Psoas muscle (tissue), 8 donors: Measurements from ENCODE around the gene WIPF1. TPM values are rescaled to one million over a fixed set of nuclear protein-coding genes. Genes with fewer than 3 reads are reported as not detected.

Experiments
- ATAC-seq, 4 donors: fragments of 200-7000 bp; cut with Tn5 transposase; one replicate each; pipeline ENCODE4 v1.9.1; 2020; ENCODE audit warnings: moderate library complexity in 3 of 4, mild to moderate bottlenecking in 2 of 4
- DNase-seq, 2 donors: peaks; one replicate each; pipeline ENCODE4 v3.0.0-alpha.2; 2020
- H3K27ac ChIP-seq: fragments of 200-600 bp; one replicate; pipeline ENCODE4 v1.8.0; 2022
- H3K27me3 ChIP-seq, 3 donors: fragments of 200-600 bp in 1 of 3; one replicate each; pipeline versions ENCODE4 v1.6.1 to v1.8.0; 2013 to 2022; ENCODE audit warnings: low read length in 2 of 3, mild to moderate bottlenecking in 2 of 3, moderate library complexity in 1 of 3; ENCODE audit not compliant: insufficient read depth in 3 of 3
- H3K36me3 ChIP-seq, 2 donors: fragments of 200-600 bp in 1 of 2; one replicate each; pipeline versions ENCODE4 v1.6.1 to v1.8.0; 2013 to 2022; ENCODE audit warnings: low read depth in 1 of 2, mild to moderate bottlenecking in 1 of 2, moderate library complexity in 1 of 2; ENCODE audit not compliant: insufficient read depth in 1 of 2
- H3K4me1 ChIP-seq: fragments of 200-600 bp; one replicate; pipeline ENCODE4 v1.8.0; 2022
- H3K4me3 ChIP-seq: fragments of 200-600 bp; one replicate; pipeline ENCODE4 v1.8.0; 2022; ENCODE audit warnings: mild to moderate bottlenecking
- H3K9me3 ChIP-seq: fragments of 200-600 bp; one replicate; pipeline ENCODE4 v1.8.0; 2022
- WGBS, 3 donors: extraction: QIAGEN DNeasy Blood & Tissue Kit; methylation state at CpG; one replicate each; pipeline versions ENCODE4 v1.1.6 to v1.1.7; 2013; 5-methylcytosine and 5-hydroxymethylcytosine counted together
- intact Hi-C, 2 donors: fragments of 100-400 bp; cut with DNase I; formaldehyde crosslinking; loops; one replicate each; pipeline versions ENCODE4 v1.11.0 to v1.14.2; 2022
- polyA plus RNA-seq, 3 donors: library from polyadenylated mRNA; stranded (reverse); fragments of 200-250 nt; gene quantifications; one replicate each; pipeline ENCODE4 v1.2.3, GENCODE V29; 2013
- total RNA-seq, 4 donors: library from RNA; stranded (reverse); fragmentation: NEBNext Ultra II Directional in 2 of 4; extraction: Animal tissue kit (Norgen Biotek cat#: 25700) in 2 of 4; gene quantifications; one replicate each; pipeline versions ENCODE4 v1.2.1 to v1.2.4, GENCODE V29; 2021 to 2023
- TF ChIP-seq, protein P1 (sequence below): fragments of 200-600 bp; IDR thresholded peaks from one replicate; pipeline ENCODE4 v1.8.0; 2022; ENCODE audit warnings: antibody characterized with exemption
- donor health status: healthy with polysubstance abuse.
- donor health status: DM: no; HTN: no; CAD: no; lungs with moderate emphysema.
- donor health status: Bipolar disorder and iron deficiency.
- donor health status: healthy.
- donor health status: DM: yes; HTN: yes; CAD: no.
- donor health status: DM: no; HTN: no; CAD: no.
- donor health status: DM: no; HTN: no; CAD: no.
- donor health status: DM: yes; HTN: yes; CAD: no.

WIPF1 gene
- total and polyA plus RNA-seq, 7 donors, result 3.4 to 10.0 (median 6.2) TPM

DNA sequence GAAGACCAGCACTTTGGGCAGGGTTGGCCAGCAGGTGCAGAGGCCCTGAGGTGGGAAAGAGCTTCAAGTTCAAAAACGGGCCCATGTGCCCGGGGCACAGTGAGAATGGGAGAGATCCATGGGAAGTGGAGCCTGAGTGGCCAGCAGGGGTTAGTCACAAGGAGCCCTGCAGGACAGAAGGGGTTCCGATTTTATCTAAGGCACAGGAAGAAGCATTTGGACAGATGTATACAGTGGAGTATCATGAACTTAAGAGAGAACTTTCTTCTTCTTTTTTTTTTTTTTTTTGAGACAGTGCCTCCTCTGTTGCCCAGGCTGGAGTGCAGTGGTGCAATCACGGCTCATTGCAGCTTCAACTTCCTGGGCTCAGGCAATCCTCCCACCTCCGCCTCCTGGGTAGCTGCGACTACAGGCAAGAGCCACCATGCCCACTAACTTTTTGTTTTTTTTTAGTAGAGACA is 24.0 kb downstream of the WIPF1 start:
- H3K4me3 ChIP-seq, result no peak overlapping the region
- no peaks in the 10 kb centered on the region for H3K4me1 ChIP-seq
- no peaks in the 10 kb centered on the region for H3K27me3 ChIP-seq
- peaks cover 0 to 37% of the 10 kb centered on the region in 2 donors for H3K36me3 ChIP-seq
- no peak for ATAC-seq
- TF ChIP-seq, protein P1, sequence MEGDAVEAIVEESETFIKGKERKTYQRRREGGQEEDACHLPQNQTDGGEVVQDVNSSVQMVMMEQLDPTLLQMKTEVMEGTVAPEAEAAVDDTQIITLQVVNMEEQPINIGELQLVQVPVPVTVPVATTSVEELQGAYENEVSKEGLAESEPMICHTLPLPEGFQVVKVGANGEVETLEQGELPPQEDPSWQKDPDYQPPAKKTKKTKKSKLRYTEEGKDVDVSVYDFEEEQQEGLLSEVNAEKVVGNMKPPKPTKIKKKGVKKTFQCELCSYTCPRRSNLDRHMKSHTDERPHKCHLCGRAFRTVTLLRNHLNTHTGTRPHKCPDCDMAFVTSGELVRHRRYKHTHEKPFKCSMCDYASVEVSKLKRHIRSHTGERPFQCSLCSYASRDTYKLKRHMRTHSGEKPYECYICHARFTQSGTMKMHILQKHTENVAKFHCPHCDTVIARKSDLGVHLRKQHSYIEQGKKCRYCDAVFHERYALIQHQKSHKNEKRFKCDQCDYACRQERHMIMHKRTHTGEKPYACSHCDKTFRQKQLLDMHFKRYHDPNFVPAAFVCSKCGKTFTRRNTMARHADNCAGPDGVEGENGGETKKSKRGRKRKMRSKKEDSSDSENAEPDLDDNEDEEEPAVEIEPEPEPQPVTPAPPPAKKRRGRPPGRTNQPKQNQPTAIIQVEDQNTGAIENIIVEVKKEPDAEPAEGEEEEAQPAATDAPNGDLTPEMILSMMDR, result no peak
- H3K27ac ChIP-seq, result no peak overlapping the region
- no peak for DNase-seq
- 76 to 93% (median 86%) methylated on average over 6 of the region's 6 CpGs for whole genome bisulfite sequencing, 3 donors
- intact Hi-C loops, result loop anchor here in 1 of 2 donors (10.0 kb wide), 1 partner anchor 111 kb away; no protein-coding TSS in a partner anchor
- H3K9me3 ChIP-seq, result no peaks in the 10 kb centered on the region

DNA sequence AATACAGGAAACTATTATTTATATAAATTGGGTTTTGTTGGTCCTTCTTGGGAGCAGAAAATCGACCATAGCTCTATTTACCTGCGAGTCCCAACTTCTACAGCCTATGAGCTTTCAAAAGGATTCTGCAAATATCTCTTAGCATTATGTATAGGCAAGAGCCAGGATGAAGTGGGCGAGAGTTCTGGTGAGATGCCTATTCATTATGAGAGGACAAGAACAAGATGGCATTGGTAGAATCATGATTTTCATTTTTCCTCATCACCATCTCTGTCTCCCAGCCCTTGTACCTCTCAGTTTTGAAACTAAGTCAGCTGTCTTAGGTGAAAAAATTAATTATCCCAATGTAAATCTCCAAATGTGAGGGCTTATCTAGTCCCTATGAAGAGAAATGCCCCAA is 25.0 kb downstream of the WIPF1 start:
- TF ChIP-seq, protein P1, result no peak
- intact Hi-C loops, result loop anchor here in 1 of 2 donors (10.0 kb wide), 1 partner anchor 112 kb away; no protein-coding TSS in a partner anchor
- no peak for DNase-seq
- Histone ChIP-seq H3K9me3 (no peaks in the 10 kb centered on the region), H3K27me3 (no peaks in the 10 kb centered on the region), H3K27ac (no peak overlapping the region), H3K4me3 (no peak overlapping the region), H3K4me1 (no peaks in the 10 kb centered on the region), H3K36me3 (peaks cover 0 to 41% of the 10 kb centered on the region in 2 donors)
- ATAC-seq, result no peak
- 82 to 90% (median 87%) methylated on average over 3 of the region's 3 CpGs for WGBS, 3 donors

DNA sequence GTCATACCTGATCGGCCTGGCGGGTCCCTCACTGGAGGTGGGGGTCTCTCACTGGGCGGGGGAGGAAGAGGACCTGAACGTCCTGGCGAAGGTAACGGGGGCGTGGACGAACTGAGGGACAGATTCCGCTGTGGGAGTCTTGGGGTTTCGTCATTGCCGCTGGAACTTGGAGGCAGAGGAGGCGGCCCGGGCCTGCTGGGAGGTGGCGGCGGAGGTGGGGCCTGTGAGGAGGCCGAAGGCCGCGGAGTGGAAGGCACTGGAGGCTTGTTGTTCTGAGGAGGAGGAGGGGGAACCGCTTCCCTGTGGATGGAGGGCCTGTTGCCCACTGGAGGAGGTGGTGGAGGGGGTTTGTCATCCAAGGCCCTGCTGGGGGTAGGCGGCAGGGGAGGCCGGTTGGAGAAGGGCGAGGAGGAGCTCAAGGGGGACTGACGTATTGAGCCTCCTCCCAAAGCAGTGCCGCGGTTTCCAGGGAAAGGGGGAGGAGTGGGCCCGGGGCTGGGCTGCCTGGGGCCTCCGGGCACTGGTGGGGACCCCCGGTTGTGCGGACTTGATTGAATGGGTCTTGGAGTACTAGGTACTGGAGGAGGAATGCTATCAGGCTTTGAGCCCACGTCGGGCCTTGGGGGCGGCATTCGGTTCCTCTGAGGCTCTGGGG is 25.8 kb downstream of the WIPF1 start:
- 92 to 94% (median 92%) methylated on average over 31 to 33 of the region's 33 CpGs for WGBS, 3 donors
- H3K36me3 ChIP-seq, result peaks cover 2 to 43% of the 10 kb centered on the region in 2 donors
- no peaks in the 10 kb centered on the region for H3K9me3 ChIP-seq
- no peak for DNase-seq
- H3K4me1 ChIP-seq, result no peaks in the 10 kb centered on the region
- TF ChIP-seq, protein P1, result no peak
- intact Hi-C loops, result loop anchor here in 1 of 2 donors (10.0 kb wide), 1 partner anchor 113 kb away; no protein-coding TSS in a partner anchor
- no peak for ATAC-seq
- no peaks in the 10 kb centered on the region for H3K27me3 ChIP-seq
- no peak overlapping the region for H3K27ac ChIP-seq
- H3K4me3 ChIP-seq, result no peak overlapping the region

DNA sequence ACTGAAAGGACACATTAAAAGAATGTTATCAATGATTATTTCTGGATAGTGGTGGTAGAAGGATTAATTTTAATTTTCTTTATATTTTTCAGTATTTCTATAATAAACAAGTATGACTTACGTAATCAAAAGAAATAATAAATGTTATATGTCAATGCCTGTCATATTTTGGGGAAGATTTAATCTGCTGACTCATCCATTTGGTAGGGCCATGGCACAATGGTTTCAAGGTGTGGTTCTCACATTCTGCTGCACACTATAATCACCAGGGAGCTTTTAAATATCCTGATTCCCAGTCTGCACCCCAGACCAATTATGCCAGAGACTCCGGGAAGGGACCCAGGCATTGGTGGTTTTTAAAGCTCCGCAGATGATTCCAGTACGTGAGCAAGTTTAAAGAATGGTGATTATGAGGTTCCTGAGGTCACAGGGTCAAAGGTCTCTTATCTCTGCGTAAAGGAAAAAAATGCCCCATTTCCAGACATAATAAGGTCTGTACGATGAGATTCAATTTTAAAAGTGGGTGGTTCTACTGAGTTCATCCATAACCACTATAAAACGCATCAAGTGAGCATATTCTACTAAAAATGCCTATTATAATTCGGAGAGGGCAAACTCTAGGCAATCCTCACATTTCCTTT is 27.2 kb downstream of the WIPF1 start:
- Histone ChIP-seq H3K4me3 (no peak overlapping the region), H3K27me3 (no peaks in the 10 kb centered on the region), H3K9me3 (no peaks in the 10 kb centered on the region), H3K4me1 (no peaks in the 10 kb centered on the region), H3K27ac (no peak overlapping the region), H3K36me3 (peaks cover 2 to 56% of the 10 kb centered on the region in 2 donors)
- intact Hi-C loops, result loop anchor here in 1 of 2 donors (10.0 kb wide), 1 partner anchor 114 kb away; no protein-coding TSS in a partner anchor
- ATAC-seq (no peak), DNase-seq (no peak)
- WGBS, 3 donors, result 96 to 97% (median 96%) methylated on average over 8 of the region's 8 CpGs
- TF ChIP-seq, protein P1, result no peak
